H1 (cell line): ENCODE data around the gene PDE3A. TPM values are rescaled to one million over a fixed set of nuclear protein-coding genes. Genes with fewer than 3 reads are reported as not detected.

Experiments used
- CTCF ChIA-PET: fragments of 300-600 bp; sonication (Branson Sonifier 250); formaldehyde crosslinking; loops from one replicate; lab custom pipeline; 2021; ENCODE audit not compliant: partially characterized antibody; lab: Charles Lee
- POLR2A ChIA-PET: fragments of 300-600 bp; sonication (Branson Sonifier 250); formaldehyde crosslinking; loops from one replicate; lab custom pipeline; 2021; ENCODE audit warnings: inconsistent platforms; ENCODE audit not compliant: partially characterized antibody; lab: Charles Lee
- DNase-seq, 2 experiments: peaks; one replicate each; pipeline versions ENCODE4 v3.0.0 to v3.0.0-alpha.2; 2010 to 2022; ENCODE audit warnings: low spot score in 2 of 2, low read depth in 1 of 2, mixed read lengths in 1 of 2
- FAIRE-seq: peaks from 2 replicates; lab custom pipeline; 2011; peaks lifted over from hg19 to GRCh38; lab: Jason Lieb, UNC
- H2AFZ ChIP-seq: 2 replicates; pipeline ENCODE4 v1.8.1; 2012; ENCODE audit warnings: low read length, inconsistent platforms
- H2AK5ac ChIP-seq: 2 replicates; pipeline ENCODE4 v1.6.1; 2013; ENCODE audit warnings: low read depth, low read length
- H2BK120ac ChIP-seq: replicated peaks from 2 replicates; pipeline ENCODE3; 2013; ENCODE audit warnings: low read depth, low read length, inconsistent platforms
- H2BK12ac ChIP-seq: 2 replicates; pipeline ENCODE4 v1.6.1; 2013; ENCODE audit warnings: low read depth, low read length
- H2BK15ac ChIP-seq: 2 replicates; pipeline ENCODE4 v1.6.1; 2013; ENCODE audit warnings: low read length
- H2BK20ac ChIP-seq: 2 replicates; pipeline ENCODE4 v1.6.1; 2013; ENCODE audit warnings: low read length
- H2BK5ac ChIP-seq: 2 replicates; pipeline ENCODE4 v1.6.1; 2013; ENCODE audit warnings: low read depth, low read length
- H3K14ac ChIP-seq: 2 replicates; pipeline ENCODE4 v1.6.1; 2013; ENCODE audit warnings: inconsistent platforms; ENCODE audit not compliant: insufficient read length
- H3K18ac ChIP-seq: 2 replicates; pipeline ENCODE4 v1.6.1; 2013; ENCODE audit warnings: low read length; ENCODE audit errors: extremely low read depth
- H3K23ac ChIP-seq: 2 replicates; pipeline ENCODE4 v1.6.1; 2013; ENCODE audit warnings: inconsistent platforms; ENCODE audit not compliant: insufficient read length
- H3K23me2 ChIP-seq: 2 replicates; pipeline ENCODE4 v1.6.1; 2013; ENCODE audit warnings: low read depth, low read length
- H3K27ac ChIP-seq: 2 replicates; pipeline ENCODE4 v1.6.1; 2011; ENCODE audit warnings: low read depth, low read length, inconsistent platforms
- H3K27me3 ChIP-seq, 4 experiments: replicated peaks in 1 of 4; 1 replicate in 1 of 4; 2 replicates in 3 of 4; pipeline versions ENCODE4 v1.6.1 to v1.8.1; 2011 to 2013; ENCODE audit warnings: low read length in 3 of 4, mild to moderate bottlenecking in 3 of 4, inconsistent platforms in 2 of 4, mixed read lengths in 2 of 4, moderate library complexity in 1 of 4; ENCODE audit not compliant: control insufficient read depth in 3 of 4, insufficient read depth in 3 of 4; ENCODE audit errors: extremely low read depth in 1 of 4
- H3K36me3 ChIP-seq, 4 experiments: 2 replicates each; pipeline versions ENCODE4 v1.6.1 to v1.8.1; 2011 to 2013; ENCODE audit warnings: mild to moderate bottlenecking in 4 of 4, low read length in 3 of 4, moderate library complexity in 2 of 4, control low read depth in 1 of 4, inconsistent platforms in 1 of 4; ENCODE audit not compliant: insufficient read depth in 4 of 4, control insufficient read depth in 2 of 4
- H3K4ac ChIP-seq: replicated peaks from 2 replicates; pipeline ENCODE3; 2013; ENCODE audit warnings: low read length, low read depth, mixed read lengths, inconsistent platforms; ENCODE audit not compliant: insufficient read length
- H3K4me1 ChIP-seq, 4 experiments: replicated peaks in 1 of 4; 1 replicate in 1 of 4; 2 replicates in 3 of 4; pipeline versions ENCODE4 v1.6.1 to v1.8.1; 2011 to 2013; ENCODE audit warnings: low read length in 3 of 4, inconsistent platforms in 2 of 4, mixed read lengths in 1 of 4; ENCODE audit not compliant: insufficient read depth in 4 of 4, control insufficient read depth in 3 of 4
- H3K4me2 ChIP-seq, 2 experiments: 2 replicates each; pipeline versions ENCODE4 v1.6.1 to v1.8.1; 2011 to 2013; ENCODE audit warnings: low read depth in 2 of 2, low read length in 2 of 2, control low read depth in 1 of 2, inconsistent platforms in 1 of 2, mild to moderate bottlenecking in 1 of 2; ENCODE audit not compliant: insufficient read depth in 1 of 2
- H3K4me3 ChIP-seq, 4 experiments: fragments of 200-600, 300-600 bp in 1 of 4; sonication (generic), shearing (Covaris generic), sonication (Bioruptor Twin) in 1 of 4; 2 replicates each; pipeline versions ENCODE4 v1.5.1 to v1.8.1; 2011 to 2016; ENCODE audit warnings: low read length in 4 of 4, low read depth in 3 of 4, control low read depth in 2 of 4, inconsistent platforms in 2 of 4, mild to moderate bottlenecking in 2 of 4, mixed read lengths in 1 of 4, moderate library complexity in 1 of 4; ENCODE audit not compliant: insufficient read depth in 2 of 4; ENCODE audit errors: extremely low read depth in 1 of 4
- H3K56ac ChIP-seq: replicated peaks from 2 replicates; pipeline ENCODE3; 2013; ENCODE audit warnings: low read depth, mild to moderate bottlenecking, mixed read lengths, low read length, inconsistent platforms; ENCODE audit not compliant: insufficient read length
- H3K79me1 ChIP-seq: 2 replicates; pipeline ENCODE4 v1.6.1; 2013; ENCODE audit warnings: low read depth, low read length, control low read depth
- H3K79me2 ChIP-seq, 2 experiments: 2 replicates each; pipeline versions ENCODE4 v1.6.1 to v1.8.1; 2012 to 2013; ENCODE audit warnings: low read length in 2 of 2, mild to moderate bottlenecking in 2 of 2, inconsistent platforms in 1 of 2; ENCODE audit not compliant: insufficient read depth in 2 of 2, control insufficient read depth in 1 of 2
- H3K9ac ChIP-seq, 4 experiments: replicated peaks in 1 of 4; 1 replicate in 1 of 4; 2 replicates in 3 of 4; pipeline versions ENCODE4 v1.6.1 to v1.8.1; 2011 to 2013; ENCODE audit warnings: low read depth in 3 of 4, low read length in 3 of 4, control low read depth in 2 of 4, mild to moderate bottlenecking in 2 of 4, moderate library complexity in 2 of 4, inconsistent platforms in 1 of 4; ENCODE audit errors: extremely low read depth in 1 of 4
- H3K9me3 ChIP-seq, 2 experiments: 2 replicates each; pipeline versions ENCODE4 v1.6.1 to v1.8.1; 2012 to 2013; ENCODE audit warnings: mild to moderate bottlenecking in 2 of 2, moderate library complexity in 2 of 2, control low read depth in 1 of 2, inconsistent platforms in 1 of 2, low read depth in 1 of 2, low read length in 1 of 2, mixed read lengths in 1 of 2; ENCODE audit not compliant: insufficient read depth in 2 of 2
- H4K20me1 ChIP-seq, 2 experiments: replicated peaks in 1 of 2; 2 replicates each; pipeline versions ENCODE3 to v1.8.1; 2011 to 2013; ENCODE audit warnings: inconsistent platforms in 2 of 2, low read length in 2 of 2, mild to moderate bottlenecking in 1 of 2; ENCODE audit not compliant: insufficient read depth in 2 of 2, control insufficient read depth in 1 of 2
- H4K5ac ChIP-seq: 2 replicates; pipeline ENCODE4 v1.6.1; 2013; ENCODE audit warnings: low read length, low read depth, mixed read lengths, inconsistent platforms; ENCODE audit not compliant: insufficient read length
- H4K8ac ChIP-seq: 2 replicates; pipeline ENCODE4 v1.8.0; 2013; ENCODE audit warnings: mild to moderate bottlenecking, moderate library complexity, low read length, inconsistent platforms; ENCODE audit not compliant: insufficient read depth; ENCODE audit errors: extremely low read depth
- H4K91ac ChIP-seq: replicated peaks from 2 replicates; pipeline ENCODE3; 2013; ENCODE audit warnings: low read length, mixed read lengths, inconsistent platforms; ENCODE audit not compliant: insufficient read length
- CBX5 ChIP-seq: fragments of 300-800, 300-1000 bp; sonication (generic); IDR thresholded peaks from 2 replicates; pipeline ENCODE4 v1.7.1; 2016; ENCODE audit warnings: antibody characterized with exemption, low read length, low read depth
- CREB1 ChIP-seq: IDR thresholded peaks from 2 replicates; pipeline ENCODE4 v1.6.1; 2012; ENCODE audit warnings: inconsistent platforms
- EP300 ChIP-seq, 2 experiments: IDR thresholded peaks; 1 replicate in 1 of 2; 2 replicates in 1 of 2; pipeline ENCODE4 v1.6.1; 2011 to 2012; ENCODE audit warnings: low read depth in 2 of 2, low read length in 2 of 2, mild to moderate bottlenecking in 2 of 2, borderline replicate concordance in 1 of 2, inconsistent platforms in 1 of 2, moderate library complexity in 1 of 2
- GTF2F1 ChIP-seq: IDR thresholded peaks from 2 replicates; pipeline ENCODE4 v1.6.1; 2012; ENCODE audit warnings: low read depth, low read length, improper control_type of control experiment, borderline replicate concordance
- KDM1A ChIP-seq: fragments of 200-600, 300-600 bp; sonication (generic); IDR thresholded peaks from 2 replicates; pipeline ENCODE4 v1.7.1; 2016; ENCODE audit warnings: mild to moderate bottlenecking, low read length, borderline replicate concordance
- KDM4A ChIP-seq: IDR thresholded peaks from one replicate; pipeline ENCODE4 v1.7.1; 2012; ENCODE audit warnings: low read depth, mild to moderate bottlenecking, moderate library complexity, low read length, inconsistent platforms; ENCODE audit not compliant: severe bottlenecking
- KDM5A ChIP-seq: fragments of 200-600 bp; IDR thresholded peaks from 2 replicates; pipeline ENCODE4 v1.7.1; 2012; ENCODE audit warnings: mild to moderate bottlenecking, low read length, inconsistent platforms, mixed read lengths
- POU5F1 ChIP-seq: IDR thresholded peaks from 2 replicates; pipeline ENCODE4 v1.6.1; 2011; ENCODE audit warnings: low read depth, mild to moderate bottlenecking, low read length, moderate library complexity
- RBBP5 ChIP-seq: IDR thresholded peaks from 2 replicates; pipeline ENCODE4 v1.7.1; 2012; ENCODE audit warnings: low read depth, mild to moderate bottlenecking, inconsistent platforms, low read length, moderate library complexity, borderline replicate concordance
- SP4 ChIP-seq: IDR thresholded peaks from 2 replicates; pipeline ENCODE4 v1.6.1; 2012; ENCODE audit warnings: low read length, inconsistent platforms
- SRF ChIP-seq: IDR thresholded peaks from 2 replicates; pipeline ENCODE4 v1.6.1; 2011; ENCODE audit warnings: mild to moderate bottlenecking, low read depth, low read length, moderate library complexity
- SUZ12 ChIP-seq: fragments of 200-600 bp; sonication (generic); IDR thresholded peaks from 2 replicates; pipeline ENCODE4 v1.6.1; 2012; ENCODE audit warnings: mild to moderate bottlenecking, inconsistent platforms, low read length, moderate library complexity, mixed read lengths
- TAF7 ChIP-seq: optimal IDR thresholded peaks from 2 replicates; pipeline ENCODE3; 2011; ENCODE audit warnings: low read depth, mild to moderate bottlenecking, inconsistent platforms, low read length, moderate library complexity, borderline replicate concordance
- WGBS, 2 experiments: shearing (Covaris generic) in 1 of 2; methylation state at CpG; one replicate each; pipeline versions ENCODE4 v1.1.6 to v1.1.7; 2013 to 2015; ENCODE audit warnings: low lambda C conversion rate in 2 of 2, mixed read lengths in 2 of 2, inconsistent platforms in 1 of 2, low coverage in 1 of 2, missing lambda C conversion rate in 1 of 2; ENCODE audit not compliant: insufficient replicate concordance in 2 of 2, insufficient coverage in 1 of 2, insufficient read length in 1 of 2; ENCODE audit errors: extremely low coverage in 1 of 2, missing lambda C conversion rate in 1 of 2; 5-methylcytosine and 5-hydroxymethylcytosine counted together
- polyA plus RNA-seq, 7 experiments: library from polyadenylated mRNA; depleted of rRNA in 3 of 7; stranded (reverse) in 5 of 7; unstranded in 2 of 7; fragments of >200 nt in 5 of 7; fragments of 200-250 nt in 2 of 7; gene quantifications; 1 replicate in 5 of 7; 2 replicates in 1 of 7; 4 replicates in 1 of 7; pipeline versions ENCODE4 v1.2.1 to v1.2.3, GENCODE V29; 2011 to 2013; ENCODE audit warnings: missing spikeins in 2 of 7, mixed read lengths in 2 of 7
- total RNA-seq: library from RNA; stranded (reverse); fragmentation: NEBNext Ultra II Directional; extraction: Animal tissue kit (Norgen Biotek cat#: 25700); gene quantifications from 2 replicates; pipeline ENCODE4 v1.2.1, GENCODE V29; 2021

The PDE3A gene
- total and polyA plus RNA-seq, 2 of the 8 experiments (the other 6 are each of a cell fraction or from before 2014, with no cell fraction given): 1.4 to 3.4 TPM

- no peak overlapping the region for H2BK5ac ChIP-seq
- H2AFZ ChIP-seq: no peak overlapping the region
- H3K36me3 ChIP-seq: no peaks in the 10 kb centered on the region
- no peak overlapping the region for H3K4ac ChIP-seq
- H3K4me3 ChIP-seq: no peak overlapping the region
- DNase-seq (no peak), FAIRE-seq (no peak)
- no peak overlapping the region for H3K23ac ChIP-seq
- no peaks in the 10 kb centered on the region for H3K4me1 ChIP-seq
- H3K14ac ChIP-seq: no peak overlapping the region
- POLR2A ChIA-PET: interaction anchor here (0.6 kb wide), 1 partner anchor 751 kb away, joined by 3 read pairs; no protein-coding TSS in a partner anchor
- CTCF ChIA-PET: interaction anchor here (0.6 to 1.7 kb wide), 4 partner anchors 19 to 451 kb away, joined by 3 to 5 read pairs (median 3); no protein-coding TSS in a partner anchor
- no peaks in the 10 kb centered on the region for H3K9me3 ChIP-seq
- H3K27me3 ChIP-seq: no peaks in the 10 kb centered on the region
- no peaks in the 10 kb centered on the region for H3K23me2 ChIP-seq
- no peak overlapping the region for H2BK12ac ChIP-seq
- H4K20me1 ChIP-seq: no peaks in the 10 kb centered on the region
- H4K91ac ChIP-seq: no peak overlapping the region
- H3K18ac ChIP-seq: no peak overlapping the region
- no peak overlapping the region for H3K9ac ChIP-seq
- 92% methylated on average over 6 of the region's 6 CpGs; no CpG with 5 or more reads in 1 of the 2 experiments for WGBS, 2 experiments
- H4K5ac ChIP-seq: no peak overlapping the region
- no peak overlapping the region for H3K4me2 ChIP-seq
- H3K79me1 ChIP-seq: no peaks in the 10 kb centered on the region
- H3K56ac ChIP-seq: no peak overlapping the region
- no peak overlapping the region for H2AK5ac ChIP-seq
- no peak overlapping the region for H4K8ac ChIP-seq
- H2BK15ac ChIP-seq: no peak overlapping the region
- no peak overlapping the region for H3K27ac ChIP-seq
- H2BK120ac ChIP-seq: no peak overlapping the region
- no peaks in the 10 kb centered on the region for H3K79me2 ChIP-seq
- no peak overlapping the region for H2BK20ac ChIP-seq
- TF ChIP-seq CREB1: no peak
- no peak for TF ChIP-seq POU5F1
- TF ChIP-seq TAF7: no peak
- TF ChIP-seq GTF2F1: no peak
- TF ChIP-seq KDM4A: no peak
- no peak for TF ChIP-seq CBX5
- no peak for TF ChIP-seq KDM5A
- TF ChIP-seq RBBP5: no peak
- no peak for TF ChIP-seq SP4
- TF ChIP-seq SRF: no peak
- TF ChIP-seq EP300 (IDR thresholded peaks at IDR 0.05; ENCODE audit: borderline replicate concordance in 1 of 2, low read depth in 2 of 2, low read length in 2 of 2): no peak
- no peak for TF ChIP-seq KDM1A
- no peak for TF ChIP-seq SUZ12
Observed at GRCh38 chr12:20395791-20396550, 27.6 kb downstream of the PDE3A start.
